22Rv1 (cell line): ENCODE results near the gene TMBIM4.

Experiments
- CTCF ChIP-seq: fragments of 450-650 bp; IDR thresholded peaks from 2 replicates; pipeline ENCODE4 v1.5.1; 2017; ENCODE audit warnings: mild to moderate bottlenecking
- ZFX ChIP-seq: fragments of 450-650 bp; IDR thresholded peaks from 2 replicates; pipeline ENCODE4 v1.6.1; 2017; ENCODE audit warnings: antibody characterized with exemption, borderline replicate concordance

DNA sequence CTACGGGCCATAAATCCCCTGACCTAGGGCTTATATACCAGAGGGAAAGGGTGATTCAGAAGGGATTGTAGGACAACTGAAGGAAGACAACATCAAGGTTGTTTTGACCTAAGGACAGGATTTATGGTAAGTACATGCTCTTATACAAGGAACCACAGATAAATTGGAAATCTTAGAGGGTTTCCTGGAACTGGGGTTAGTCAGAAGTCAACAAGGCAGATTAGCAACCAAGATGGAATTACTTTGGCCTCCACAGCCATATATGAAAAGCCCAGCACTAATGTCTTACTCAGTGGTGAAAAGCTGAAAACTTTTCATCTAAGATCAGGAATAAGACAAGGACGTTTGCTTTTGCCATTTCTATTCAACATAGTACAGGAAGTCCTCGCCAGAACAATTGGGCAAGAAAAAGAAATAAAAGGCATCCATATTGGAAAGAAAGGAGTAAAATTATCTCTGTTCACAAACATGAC lies 5.4 kb downstream of the TMBIM4 start:
- TF ChIP-seq CTCF (no peak), ZFX (no peak)
